Spleen (tissue), 7 donors: ENCODE data around the gene KCNQ1.

Experiments
- CTCF ChIP-seq, 11 experiments: fragments of 200-600 bp in 7 of 11; fragments of 450-650 bp in 4 of 11; sonication (generic) in 4 of 11; IDR thresholded peaks in 8 of 11; conservative IDR thresholded peaks in 3 of 11; 1 replicate in 7 of 11; 2 replicates in 4 of 11; pipeline versions ENCODE4 v1.4.0 to v1.8.0; 2016 to 2021; ENCODE audit warnings: antibody characterized with exemption in 11 of 11, inconsistent platforms in 4 of 11, mild to moderate bottlenecking in 1 of 11
- POLR2A ChIP-seq, 3 donors: fragments of 450-650 bp; IDR thresholded peaks; one replicate each; pipeline ENCODE4 v1.5.1; 2017; ENCODE audit warnings: antibody characterized with exemption in 3 of 3, mild to moderate bottlenecking in 1 of 3
- POLR2AphosphoS5 ChIP-seq, 3 donors: sonication (generic); formaldehyde crosslinking; IDR thresholded peaks; one replicate each; pipeline ENCODE4 v1.5.1; 2017; ENCODE audit warnings: antibody characterized with exemption in 3 of 3
- donor health status: DM: no; HTN: no; CAD: no; lungs with moderate emphysema.
- donor health status: DM: no; HTN: no; CAD: no.
- donor health status: DM: no; HTN: no; CAD: no.

GRCh38 chr11:2824851-2825250 lies 380.0 kb downstream of the KCNQ1 start:
- TF ChIP-seq CTCF (IDR thresholded peaks at IDR 0.05 in 8 of 11, conservative IDR thresholded peaks at IDR 0.05 in 3 of 11) (no peak), POLR2AphosphoS5 (IDR thresholded peaks at IDR 0.05) (no peak), POLR2A (IDR thresholded peaks at IDR 0.05) (no peak)
